HepG2 (cell line): ENCODE results near the gene MEX3A. TPM values are rescaled to one million over a fixed set of nuclear protein-coding genes. Genes with fewer than 3 reads are reported as not detected.

ENCODE experiments used
- ELF3 ChIP-seq: IDR thresholded peaks from 2 replicates; pipeline ENCODE4 v1.6.1; 2016; ENCODE audit warnings: missing genetic modification reagents, missing compliant biosample characterization
- SALL1 ChIP-seq: sonication (generic); formaldehyde crosslinking; IDR thresholded peaks from 2 replicates; pipeline ENCODE4 v1.8.0; 2022; ENCODE audit warnings: mild to moderate bottlenecking, missing genetic modification reagents
- ZNF367 ChIP-seq: sonication (generic); formaldehyde crosslinking; IDR thresholded peaks from 2 replicates; pipeline ENCODE4 v1.4.0; 2020; ENCODE audit warnings: missing genetic modification reagents, borderline replicate concordance
- polyA plus RNA-seq, 8 experiments: library from polyadenylated mRNA; depleted of rRNA in 3 of 8; stranded (reverse) in 7 of 8; unstranded in 1 of 8; fragments of >200 nt; fragmentation: Illumina TruSeq in 4 of 8; extraction: Trizol in 4 of 8; gene quantifications; 2 replicates each; pipeline versions ENCODE4 v1.2.1 to v1.2.3, GENCODE V29; 2011 to 2016; ENCODE audit warnings: low read depth in 4 of 8, missing spikeins in 1 of 8, mixed read lengths in 1 of 8; ENCODE audit not compliant: insufficient read depth in 1 of 8
- total RNA-seq, 5 experiments: library from RNA; depleted of rRNA; stranded (reverse); fragments of >200 nt; fragmentation: Illumina TruSeq; extraction: Trizol; gene quantifications; 2 replicates each; pipeline ENCODE4 v1.2.3, GENCODE V29; 2016; ENCODE audit warnings: low read depth in 1 of 5
- TF ChIP-seq, protein P1 (sequence below): sonication (generic); formaldehyde crosslinking; IDR thresholded peaks from 2 replicates; pipeline ENCODE4 v1.4.0; 2020; ENCODE audit warnings: missing genetic modification reagents
- TF ChIP-seq, protein P2 (sequence below): sonication (generic); IDR thresholded peaks from 2 replicates; pipeline ENCODE4 v1.6.1; 2016; ENCODE audit warnings: low read depth, borderline replicate concordance
- TF ChIP-seq, protein P3 (sequence below): sonication (generic); formaldehyde crosslinking; IDR thresholded peaks from 2 replicates; pipeline ENCODE4 v1.4.0; 2020; ENCODE audit warnings: missing genetic modification reagents; ENCODE audit errors: not compliant biosample characterization
- TF ChIP-seq, protein P4 (sequence below): sonication (generic); formaldehyde crosslinking; IDR thresholded peaks from 2 replicates; pipeline ENCODE4 v1.4.0; 2020; ENCODE audit warnings: missing genetic modification reagents

Gene MEX3A
- total and polyA plus RNA-seq, 2 of the 13 experiments (the other 11 are each of a cell fraction or from before 2014, with no cell fraction given) = 7.6 to 9.1 TPM

DNA sequence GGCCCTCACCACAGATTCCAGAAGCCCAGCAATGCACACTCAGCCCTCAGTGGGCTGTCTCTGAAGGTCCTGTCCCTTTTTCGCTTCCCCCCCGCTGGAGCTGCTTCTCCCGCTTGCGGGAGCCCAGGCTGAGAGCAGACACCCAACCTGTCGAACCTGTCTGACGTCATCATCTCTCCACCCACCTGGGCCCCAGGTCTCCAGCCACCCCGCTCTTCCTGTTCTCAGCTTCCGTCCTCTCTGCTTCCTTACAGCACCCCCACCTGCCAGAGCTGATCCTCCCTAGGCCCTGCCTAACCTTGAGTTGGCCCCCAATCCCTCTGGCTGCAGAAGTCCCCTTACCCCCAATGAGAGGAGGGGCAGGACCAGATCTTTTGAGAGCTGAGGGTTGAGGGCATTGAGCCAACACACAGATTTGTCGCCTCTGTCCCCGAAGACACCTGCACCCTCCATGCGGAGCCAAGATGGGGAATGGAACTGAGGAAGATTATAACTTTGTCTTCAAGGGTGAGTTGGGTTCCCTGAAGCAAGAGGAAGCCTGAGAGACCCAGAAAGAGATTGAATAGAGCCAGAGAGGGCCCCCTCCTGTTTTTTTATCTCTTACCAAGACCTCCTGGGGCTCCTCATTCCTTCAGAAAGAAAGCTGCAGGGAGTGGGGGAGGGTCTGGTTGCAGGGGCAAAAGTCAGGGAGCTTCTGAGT is 21.2 kb downstream of the MEX3A start, which contains the start of gene RAB25 (continued):
- TF ChIP-seq, protein P1, sequence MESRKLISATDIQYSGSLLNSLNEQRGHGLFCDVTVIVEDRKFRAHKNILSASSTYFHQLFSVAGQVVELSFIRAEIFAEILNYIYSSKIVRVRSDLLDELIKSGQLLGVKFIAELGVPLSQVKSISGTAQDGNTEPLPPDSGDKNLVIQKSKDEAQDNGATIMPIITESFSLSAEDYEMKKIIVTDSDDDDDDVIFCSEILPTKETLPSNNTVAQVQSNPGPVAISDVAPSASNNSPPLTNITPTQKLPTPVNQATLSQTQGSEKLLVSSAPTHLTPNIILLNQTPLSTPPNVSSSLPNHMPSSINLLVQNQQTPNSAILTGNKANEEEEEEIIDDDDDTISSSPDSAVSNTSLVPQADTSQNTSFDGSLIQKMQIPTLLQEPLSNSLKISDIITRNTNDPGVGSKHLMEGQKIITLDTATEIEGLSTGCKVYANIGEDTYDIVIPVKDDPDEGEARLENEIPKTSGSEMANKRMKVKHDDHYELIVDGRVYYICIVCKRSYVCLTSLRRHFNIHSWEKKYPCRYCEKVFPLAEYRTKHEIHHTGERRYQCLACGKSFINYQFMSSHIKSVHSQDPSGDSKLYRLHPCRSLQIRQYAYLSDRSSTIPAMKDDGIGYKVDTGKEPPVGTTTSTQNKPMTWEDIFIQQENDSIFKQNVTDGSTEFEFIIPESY (CRISPR knock-in tag) = peak; percentile 19; the same call in 1 of the 2 replicates
- TF ChIP-seq, protein P2, sequence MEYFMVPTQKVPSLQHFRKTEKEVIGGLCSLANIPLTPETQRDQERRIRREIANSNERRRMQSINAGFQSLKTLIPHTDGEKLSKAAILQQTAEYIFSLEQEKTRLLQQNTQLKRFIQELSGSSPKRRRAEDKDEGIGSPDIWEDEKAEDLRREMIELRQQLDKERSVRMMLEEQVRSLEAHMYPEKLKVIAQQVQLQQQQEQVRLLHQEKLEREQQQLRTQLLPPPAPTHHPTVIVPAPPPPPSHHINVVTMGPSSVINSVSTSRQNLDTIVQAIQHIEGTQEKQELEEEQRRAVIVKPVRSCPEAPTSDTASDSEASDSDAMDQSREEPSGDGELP = no peak
- TF ChIP-seq, protein P3, sequence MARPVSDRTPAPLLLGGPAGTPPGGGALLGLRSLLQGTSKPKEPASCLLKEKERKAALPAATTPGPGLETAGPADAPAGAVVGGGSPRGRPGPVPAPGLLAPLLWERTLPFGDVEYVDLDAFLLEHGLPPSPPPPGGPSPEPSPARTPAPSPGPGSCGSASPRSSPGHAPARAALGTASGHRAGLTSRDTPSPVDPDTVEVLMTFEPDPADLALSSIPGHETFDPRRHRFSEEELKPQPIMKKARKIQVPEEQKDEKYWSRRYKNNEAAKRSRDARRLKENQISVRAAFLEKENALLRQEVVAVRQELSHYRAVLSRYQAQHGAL (CRISPR knock-in tag) = no peak
- TF ChIP-seq, protein P4, sequence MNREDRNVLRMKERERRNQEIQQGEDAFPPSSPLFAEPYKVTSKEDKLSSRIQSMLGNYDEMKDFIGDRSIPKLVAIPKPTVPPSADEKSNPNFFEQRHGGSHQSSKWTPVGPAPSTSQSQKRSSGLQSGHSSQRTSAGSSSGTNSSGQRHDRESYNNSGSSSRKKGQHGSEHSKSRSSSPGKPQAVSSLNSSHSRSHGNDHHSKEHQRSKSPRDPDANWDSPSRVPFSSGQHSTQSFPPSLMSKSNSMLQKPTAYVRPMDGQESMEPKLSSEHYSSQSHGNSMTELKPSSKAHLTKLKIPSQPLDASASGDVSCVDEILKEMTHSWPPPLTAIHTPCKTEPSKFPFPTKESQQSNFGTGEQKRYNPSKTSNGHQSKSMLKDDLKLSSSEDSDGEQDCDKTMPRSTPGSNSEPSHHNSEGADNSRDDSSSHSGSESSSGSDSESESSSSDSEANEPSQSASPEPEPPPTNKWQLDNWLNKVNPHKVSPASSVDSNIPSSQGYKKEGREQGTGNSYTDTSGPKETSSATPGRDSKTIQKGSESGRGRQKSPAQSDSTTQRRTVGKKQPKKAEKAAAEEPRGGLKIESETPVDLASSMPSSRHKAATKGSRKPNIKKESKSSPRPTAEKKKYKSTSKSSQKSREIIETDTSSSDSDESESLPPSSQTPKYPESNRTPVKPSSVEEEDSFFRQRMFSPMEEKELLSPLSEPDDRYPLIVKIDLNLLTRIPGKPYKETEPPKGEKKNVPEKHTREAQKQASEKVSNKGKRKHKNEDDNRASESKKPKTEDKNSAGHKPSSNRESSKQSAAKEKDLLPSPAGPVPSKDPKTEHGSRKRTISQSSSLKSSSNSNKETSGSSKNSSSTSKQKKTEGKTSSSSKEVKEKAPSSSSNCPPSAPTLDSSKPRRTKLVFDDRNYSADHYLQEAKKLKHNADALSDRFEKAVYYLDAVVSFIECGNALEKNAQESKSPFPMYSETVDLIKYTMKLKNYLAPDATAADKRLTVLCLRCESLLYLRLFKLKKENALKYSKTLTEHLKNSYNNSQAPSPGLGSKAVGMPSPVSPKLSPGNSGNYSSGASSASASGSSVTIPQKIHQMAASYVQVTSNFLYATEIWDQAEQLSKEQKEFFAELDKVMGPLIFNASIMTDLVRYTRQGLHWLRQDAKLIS (CRISPR knock-in tag) = no peak
- no peak for TF ChIP-seq ZNF367 (CRISPR knock-in tag)
- no peak for TF ChIP-seq SALL1 (CRISPR knock-in tag)
- no peak for TF ChIP-seq ELF3 (CRISPR knock-in tag)
- TF ChIP-seq, all 625 proteins: peak for 3
